GM19043 (cell line): ENCODE results near the gene GRM7.

Source experiments
- ATAC-seq: cut with Tn5 transposase; IDR thresholded peaks from one replicate; pipeline ENCODE4 v1.9.1; 2021; ENCODE audit warnings: low read depth; ENCODE audit not compliant: unreplicated experiment

GRM7 gene

DNA sequence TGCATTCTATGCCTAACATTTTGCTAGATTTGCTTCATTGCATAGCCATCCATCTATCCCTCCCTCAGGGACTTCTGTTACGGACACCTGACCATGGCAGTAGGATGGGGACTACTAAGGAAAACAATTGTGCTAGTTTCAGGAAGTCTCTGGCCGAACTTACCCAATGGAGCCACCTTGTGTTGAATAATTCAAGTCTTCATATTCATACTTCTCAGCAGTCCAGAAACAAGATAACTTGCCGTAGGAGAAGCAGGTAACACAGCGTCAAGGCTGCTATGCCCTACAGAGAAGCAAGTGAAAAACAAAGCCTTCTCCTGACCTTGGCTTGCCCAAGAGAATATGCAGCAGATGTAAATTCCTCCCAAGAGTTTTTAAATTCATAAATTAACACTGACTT is 685.3 kb downstream of the GRM7 start:
- no peak for ATAC-seq

DNA sequence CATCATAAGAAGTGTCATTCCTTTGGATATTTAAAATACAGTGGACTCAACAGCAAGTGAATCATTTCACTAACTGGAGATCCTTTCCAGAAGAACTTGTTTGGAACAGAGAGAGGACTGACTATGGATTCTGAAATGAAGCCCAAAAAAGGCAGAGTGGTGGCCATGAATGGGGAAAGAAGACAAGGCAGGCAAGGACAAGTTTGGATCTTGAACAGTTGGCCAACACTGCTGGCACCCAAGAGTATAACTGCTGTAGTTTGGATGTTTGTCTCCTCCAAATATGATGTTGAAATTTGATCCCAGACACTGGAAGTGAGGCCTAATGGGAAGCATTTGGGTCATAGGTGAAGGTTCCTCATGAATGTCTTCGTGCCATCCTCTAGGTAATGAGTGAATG is 686.9 kb downstream of the GRM7 start:
- ATAC-seq: no peak

DNA sequence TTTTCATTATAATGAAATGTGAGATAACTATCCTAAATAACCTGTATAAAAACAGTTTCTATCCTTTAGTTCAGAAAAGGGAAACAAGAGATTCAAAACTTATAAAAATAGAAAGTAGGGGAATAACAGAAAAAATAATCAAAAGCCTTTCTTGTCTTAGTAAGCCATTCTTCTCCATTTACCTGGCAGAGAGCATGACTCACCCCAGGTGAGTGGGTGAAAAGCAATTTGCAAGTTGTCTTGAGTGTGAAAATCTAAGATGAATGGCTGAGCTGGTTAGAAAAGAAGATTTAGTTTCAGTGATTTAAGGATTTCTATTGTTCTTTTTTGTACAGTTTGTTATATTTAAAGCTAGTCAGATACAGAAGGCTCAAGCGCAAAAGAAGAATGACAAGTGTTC is 702.0 kb downstream of the GRM7 start:
- no peak for ATAC-seq

DNA sequence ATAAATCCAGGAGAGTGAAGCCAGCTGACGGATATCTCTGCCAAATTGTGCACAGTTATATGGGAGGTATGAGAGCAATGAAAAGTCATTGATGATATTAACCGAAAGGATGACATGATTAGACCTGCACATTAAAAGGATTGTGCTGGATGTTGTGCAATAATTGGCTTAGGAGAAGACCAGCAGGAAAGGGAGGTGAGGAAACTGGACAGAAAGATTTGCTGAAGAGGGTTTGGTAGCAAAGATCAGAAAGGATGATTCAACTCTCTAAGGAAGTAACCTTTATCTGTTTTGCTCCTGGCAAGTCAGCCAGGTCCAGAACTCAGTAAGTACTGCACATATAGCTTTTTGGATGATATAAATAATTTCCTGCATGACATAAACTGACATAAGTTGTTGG is 704.7 kb downstream of the GRM7 start:
- no peak for ATAC-seq

DNA sequence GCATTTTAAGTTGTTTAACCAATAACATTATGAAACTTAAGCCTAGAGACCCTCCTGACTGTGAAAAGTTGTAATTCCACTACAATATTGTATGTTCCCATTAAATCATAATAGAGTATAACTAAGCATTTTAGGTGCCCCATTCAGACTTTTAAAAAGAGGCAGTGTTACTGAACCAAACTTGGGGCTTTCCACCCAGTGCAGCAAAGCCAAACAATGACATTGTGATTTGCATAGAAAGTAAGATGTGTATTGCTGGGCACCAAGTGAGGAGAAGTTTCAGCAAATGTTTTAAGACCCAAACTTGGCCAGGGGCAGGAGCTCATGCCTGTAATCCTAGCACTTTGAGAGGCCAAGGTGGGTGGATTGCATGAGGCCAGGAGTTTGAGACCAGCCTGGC is 706.2 kb downstream of the GRM7 start:
- no peak for ATAC-seq

DNA sequence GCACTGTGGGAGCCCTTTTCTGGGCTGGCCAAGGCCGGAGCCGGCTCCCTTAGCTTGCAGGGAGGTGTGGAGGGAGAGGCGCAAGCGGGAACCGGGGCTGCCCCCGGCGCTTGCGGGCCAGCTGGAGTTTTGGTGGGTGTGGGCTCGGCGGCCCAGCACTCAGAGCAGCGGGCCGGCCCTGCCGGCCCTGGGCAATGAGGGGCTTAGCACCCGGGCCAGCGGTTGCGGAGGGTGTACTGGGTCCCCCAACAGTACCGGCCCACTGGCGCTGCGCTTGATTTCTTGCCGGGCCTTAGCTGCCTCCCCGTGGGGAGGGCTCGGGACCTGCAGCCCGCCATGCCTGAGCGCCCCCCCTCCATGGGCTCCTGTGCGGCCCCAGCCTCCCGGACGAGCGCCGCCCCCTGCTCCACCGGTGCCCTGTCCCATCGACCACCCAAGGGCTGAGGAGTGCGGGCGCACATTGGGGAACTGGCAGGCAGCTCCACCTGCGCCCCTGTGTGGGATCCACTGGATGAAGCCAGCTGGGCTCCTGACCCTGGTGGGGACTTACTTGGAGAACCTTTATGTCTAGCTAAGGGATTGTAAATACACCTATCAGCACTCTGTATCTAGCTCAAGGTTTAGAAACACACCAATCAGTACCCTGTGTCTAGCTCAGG is 707.7 kb downstream of the GRM7 start:
- ATAC-seq: no peak

DNA sequence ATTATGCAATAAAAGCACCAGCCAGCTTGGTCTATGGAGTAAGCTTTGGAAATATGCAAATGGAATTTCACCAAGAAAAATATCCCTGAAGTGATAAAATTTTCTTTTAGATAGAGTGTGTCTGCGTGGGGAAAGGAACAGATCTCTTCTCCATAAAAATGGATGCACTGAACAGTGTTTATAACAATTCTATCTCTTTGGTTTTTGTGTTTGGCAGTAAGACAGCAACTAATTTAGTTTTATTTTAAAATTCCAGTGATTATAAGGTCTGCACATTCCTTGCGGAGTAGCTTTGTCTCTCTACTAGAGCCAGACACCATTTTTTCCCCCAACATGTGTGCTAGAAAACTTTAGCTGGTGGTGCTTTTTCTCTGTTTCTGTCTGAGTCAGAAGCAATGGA is 712.4 kb downstream of the GRM7 start:
- ATAC-seq: no peak

DNA sequence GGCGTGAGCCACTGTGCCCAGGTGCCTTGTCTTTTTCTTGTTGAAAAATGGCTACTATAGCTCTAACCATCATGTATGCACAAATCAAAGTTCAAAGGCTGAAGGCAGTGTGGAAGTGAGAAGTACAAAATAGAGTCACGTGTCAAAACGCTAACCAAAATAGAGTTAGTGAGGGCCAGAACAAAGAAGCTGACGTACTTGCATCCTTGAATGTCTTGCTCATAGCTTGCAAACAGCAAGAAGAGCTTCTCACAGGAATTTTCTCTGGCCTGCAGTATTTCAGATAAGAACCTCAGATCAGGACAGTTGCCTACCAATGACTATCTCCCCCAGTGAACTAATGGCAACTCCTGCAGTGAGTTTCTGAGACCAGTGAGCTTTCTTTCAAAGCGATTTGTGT is 713.5 kb downstream of the GRM7 start:
- ATAC-seq: no peak

DNA sequence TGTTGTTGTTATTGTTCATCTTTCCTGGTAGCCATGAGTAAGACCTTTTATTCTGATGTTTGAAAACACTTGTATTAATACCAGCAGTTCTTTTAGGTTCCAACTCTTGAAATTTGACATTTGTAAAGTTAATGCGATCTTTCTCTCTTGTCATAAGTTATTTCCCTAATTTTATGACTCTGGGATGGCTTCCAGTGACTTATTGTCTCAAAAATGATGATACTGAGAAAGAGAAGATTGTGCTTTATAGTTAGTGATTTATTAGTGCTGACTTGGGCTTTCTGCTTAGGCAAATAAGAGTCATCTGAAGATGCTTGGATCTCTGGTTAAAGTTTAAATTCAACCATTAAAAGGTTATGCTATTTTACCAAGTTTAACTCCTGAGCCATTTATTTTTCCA is 715.2 kb downstream of the GRM7 start:
- ATAC-seq: no peak

DNA sequence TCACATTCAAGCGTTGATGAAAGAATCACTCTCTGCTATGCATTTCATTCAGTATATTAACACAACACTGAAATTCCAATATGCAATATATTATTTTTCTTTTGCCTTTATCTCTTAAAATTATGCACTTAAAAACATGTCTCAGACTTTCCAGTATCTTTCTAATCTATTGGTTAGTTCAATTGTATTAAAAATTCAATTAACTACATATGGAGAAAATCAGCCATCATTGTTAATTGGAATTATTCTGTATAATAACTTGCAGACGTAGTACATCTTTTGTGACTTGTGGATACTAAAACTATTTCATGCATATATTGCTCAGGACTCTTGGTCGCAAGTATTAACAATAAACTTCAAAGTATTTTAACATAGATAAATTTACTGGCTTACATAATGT is 715.6 kb downstream of the GRM7 start:
- no peak for ATAC-seq

DNA sequence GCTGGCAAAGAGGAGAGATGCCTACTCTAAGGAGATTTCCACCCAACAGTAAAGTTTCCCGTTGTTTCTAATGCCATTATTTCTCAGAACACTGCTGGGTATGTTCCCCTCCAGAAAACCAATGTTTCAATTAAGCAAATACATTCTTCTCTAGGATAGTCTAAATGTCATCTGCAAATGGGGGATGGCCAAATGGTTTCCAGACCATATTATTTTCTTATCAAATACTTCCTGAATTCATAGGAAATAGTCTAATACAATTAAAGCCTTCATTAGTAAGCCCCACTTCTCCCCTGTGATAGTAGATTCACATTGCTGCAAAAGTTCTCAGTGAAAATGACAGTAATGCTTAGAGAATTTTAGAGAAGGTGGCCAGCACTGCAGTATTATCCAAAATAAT is 716.6 kb downstream of the GRM7 start:
- no peak for ATAC-seq

DNA sequence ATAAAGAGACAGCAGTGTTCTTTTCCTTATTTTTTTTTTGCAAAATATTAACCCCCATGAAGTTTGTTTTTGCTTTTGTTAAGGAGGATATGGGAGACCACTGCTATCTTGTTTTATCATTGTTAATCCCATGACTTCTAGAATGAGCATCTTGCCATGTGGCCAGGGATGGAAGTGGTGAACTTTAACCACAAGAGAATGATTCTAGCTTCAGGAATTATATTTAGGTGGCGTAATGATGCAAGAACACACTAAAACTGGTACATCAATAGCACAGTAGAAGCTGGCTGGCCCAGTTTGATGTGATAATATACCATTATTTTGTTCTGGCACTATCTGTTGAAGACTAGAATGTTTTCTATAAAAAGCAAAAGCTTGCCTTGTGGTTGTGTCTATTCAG is 720.9 kb downstream of the GRM7 start:
- ATAC-seq: no peak

DNA sequence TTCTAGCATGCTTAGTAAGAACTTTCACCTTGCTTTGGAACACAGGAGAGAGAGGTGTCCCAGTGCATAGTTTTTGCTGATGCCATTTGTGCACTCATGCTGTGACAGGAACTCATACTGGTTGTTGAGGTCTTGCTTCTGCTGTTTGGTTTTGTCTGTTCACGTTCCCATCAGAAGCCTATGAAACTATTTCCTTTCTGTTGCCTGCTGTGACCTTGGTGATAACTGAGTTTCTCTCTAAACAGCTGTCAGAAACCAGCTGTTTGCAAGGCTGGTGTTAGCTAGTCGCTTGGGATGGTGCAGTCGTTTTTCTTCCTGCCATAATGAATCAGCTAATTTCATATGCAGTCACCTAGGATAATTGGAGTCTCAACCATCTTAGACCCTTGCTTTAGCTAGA is 724.1 kb downstream of the GRM7 start:
- no peak for ATAC-seq

DNA sequence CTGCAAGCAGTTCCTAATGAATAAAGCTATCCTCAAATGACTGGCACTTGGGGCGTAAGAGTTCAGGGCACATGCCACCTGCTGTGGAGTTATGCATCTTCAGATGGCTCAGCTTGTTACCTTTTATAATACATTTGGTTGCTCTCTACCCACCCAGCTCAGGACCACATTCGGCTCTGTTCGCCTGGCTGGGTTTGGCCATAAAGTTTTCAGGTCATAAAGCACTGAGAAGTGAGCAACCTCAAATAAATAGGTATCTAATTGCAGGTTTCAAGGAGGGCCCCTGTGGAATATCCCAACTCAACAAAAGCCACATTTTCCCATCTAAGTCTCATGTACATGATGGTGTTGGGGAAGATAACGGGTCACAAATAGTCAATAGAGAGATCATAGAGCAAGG is 727.3 kb downstream of the GRM7 start:
- no peak for ATAC-seq

DNA sequence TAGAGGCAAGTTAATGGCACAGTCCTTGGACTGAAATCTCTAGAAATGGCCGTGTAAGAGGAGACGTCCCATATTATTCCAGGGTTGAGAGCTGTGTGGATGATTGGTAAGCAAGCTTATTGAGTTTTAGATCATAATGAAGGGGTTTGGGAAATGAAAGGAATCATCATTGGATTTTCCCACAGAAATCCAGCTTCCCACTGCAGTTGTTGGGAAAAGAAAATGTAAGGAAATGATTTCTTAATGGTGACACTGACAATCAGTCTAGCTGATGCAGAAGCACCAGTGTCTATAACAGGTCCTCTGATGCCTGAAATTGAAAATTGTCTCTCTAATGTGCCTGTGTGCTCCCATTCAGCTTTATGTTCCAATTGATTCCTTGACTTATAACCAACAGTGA is 728.6 kb downstream of the GRM7 start:
- no peak for ATAC-seq

DNA sequence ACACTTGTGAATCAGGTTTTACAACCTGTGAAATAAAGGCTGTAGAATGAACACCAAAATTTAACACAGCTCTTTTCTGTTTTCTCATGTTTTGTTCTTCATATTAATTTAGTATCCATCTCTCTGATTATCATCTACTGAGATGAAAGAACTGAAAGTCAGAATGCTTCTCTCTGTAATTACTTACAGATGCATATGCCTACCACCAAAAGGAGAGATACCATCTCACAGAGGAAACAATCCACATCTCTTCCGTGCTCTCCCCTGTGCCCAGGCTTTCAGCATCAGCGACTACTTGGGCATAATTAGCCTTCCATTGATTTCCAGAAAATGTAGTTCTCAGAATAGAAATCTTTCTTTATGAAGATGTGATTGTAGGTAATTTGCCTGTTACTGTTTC is 741.4 kb downstream of the GRM7 start:
- no peak for ATAC-seq

DNA sequence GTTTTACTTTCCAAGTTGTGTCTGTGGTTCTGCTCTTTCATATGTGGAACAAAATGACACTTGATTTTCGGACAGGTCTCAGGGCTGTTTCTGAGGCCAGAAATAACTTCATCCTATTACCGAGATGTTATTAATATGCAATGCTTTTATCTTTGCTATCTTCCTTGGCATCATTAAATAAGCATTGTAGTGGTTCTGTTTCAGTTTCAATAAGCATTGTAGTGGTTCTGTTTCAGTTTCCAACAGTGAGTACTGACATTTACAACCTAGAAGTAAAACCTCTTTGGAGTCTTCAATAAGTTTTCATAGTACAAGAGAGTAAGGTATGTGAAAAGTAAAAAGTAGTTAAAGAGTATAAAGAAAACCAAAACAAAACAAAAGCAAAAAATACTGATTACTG is 746.2 kb downstream of the GRM7 start:
- ATAC-seq: no peak

DNA sequence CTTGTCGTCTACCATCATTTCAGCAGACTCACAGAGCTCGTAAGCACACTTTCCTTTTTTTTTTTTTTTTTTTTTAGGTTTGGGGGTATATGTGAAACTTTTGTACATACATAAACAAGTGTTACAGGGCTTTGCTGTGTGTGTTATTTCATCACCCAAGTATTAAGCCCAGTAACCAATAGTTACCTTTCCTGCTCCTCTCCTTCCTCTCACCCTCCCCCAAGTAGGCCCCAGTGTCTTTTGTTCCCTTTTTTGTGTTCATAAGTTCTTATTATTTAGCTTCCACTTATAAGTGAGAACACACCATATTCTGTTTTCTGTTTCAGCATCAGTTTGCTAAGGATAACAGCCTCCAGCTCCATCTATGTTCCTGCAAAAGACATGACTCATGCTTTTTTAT is 746.8 kb downstream of the GRM7 start:
- ATAC-seq: no peak

DNA sequence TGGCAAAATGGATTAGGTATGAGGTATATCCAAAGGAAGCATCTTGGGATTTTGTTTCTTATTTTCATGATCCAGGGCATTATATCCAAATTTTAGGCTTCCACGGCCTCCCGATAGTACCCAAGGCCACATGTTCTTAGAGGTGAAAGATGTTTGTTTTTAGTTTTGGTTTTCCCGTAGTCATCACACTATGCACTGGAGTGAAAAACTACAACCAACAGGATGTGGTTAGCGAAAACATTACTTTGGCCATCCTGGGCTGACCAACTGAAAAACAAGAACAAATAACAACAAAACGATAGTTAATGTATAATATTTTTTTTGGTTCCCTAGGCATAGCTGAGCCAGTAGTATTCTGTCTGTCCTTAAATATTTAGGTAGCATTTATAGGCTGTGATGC is 749.7 kb downstream of the GRM7 start:
- ATAC-seq: no peak

DNA sequence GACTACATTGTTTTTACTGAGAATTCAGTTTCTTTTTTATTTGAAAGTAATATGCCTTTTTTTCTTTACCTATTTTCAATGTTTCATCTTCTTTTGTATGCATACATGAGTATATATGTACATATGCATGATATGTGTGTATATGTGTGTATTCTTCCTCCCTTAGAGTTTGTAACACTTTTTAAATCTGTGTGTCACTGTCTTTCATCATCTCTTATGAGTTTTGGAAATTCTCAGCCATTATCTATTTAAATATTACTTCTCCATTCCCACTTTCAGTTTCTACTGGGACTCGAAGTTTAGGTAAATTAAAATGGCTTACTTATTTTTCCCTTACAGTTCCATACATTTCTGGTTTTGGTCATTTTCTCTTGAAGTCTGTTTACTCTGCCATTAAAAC is 754.1 kb downstream of the GRM7 start:
- no peak for ATAC-seq

DNA sequence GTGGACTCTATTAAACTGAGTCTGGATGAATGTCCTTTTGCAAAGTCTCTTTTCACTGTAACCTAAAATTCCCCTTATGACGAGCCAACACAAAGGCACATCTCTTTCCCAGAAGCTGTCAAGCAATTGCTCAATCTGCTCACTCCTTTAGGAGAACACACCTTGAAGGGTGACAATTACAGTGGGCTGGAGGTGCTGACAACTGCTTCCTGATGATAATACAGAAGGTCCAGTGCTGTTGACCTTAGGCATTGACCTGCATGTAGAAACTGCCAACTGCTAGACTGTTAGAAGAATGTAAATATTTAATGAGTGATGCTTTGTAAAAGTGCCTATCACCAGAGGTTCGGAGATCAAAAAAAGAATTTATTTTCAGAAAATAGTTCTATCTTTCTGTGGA is 757.7 kb downstream of the GRM7 start:
- ATAC-seq: no peak

DNA sequence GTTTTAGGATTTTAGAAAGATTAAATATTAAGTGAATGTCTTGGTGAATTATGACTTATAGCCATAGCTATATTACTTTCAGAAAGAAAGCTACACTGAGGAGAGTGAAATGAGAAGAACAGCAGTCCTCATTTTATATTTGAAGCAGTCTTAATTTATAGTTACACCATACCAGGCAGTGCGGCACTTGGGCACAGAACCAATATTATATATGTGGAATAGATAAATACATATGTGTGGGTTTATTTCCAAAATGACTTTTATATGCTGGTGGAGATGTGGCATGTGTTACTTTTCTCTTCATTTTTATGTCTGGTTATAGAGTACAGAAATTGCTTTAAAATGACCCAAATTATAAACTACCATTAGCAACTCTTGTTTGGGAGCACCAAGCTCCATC is 759.5 kb downstream of the GRM7 start:
- ATAC-seq: no peak

DNA sequence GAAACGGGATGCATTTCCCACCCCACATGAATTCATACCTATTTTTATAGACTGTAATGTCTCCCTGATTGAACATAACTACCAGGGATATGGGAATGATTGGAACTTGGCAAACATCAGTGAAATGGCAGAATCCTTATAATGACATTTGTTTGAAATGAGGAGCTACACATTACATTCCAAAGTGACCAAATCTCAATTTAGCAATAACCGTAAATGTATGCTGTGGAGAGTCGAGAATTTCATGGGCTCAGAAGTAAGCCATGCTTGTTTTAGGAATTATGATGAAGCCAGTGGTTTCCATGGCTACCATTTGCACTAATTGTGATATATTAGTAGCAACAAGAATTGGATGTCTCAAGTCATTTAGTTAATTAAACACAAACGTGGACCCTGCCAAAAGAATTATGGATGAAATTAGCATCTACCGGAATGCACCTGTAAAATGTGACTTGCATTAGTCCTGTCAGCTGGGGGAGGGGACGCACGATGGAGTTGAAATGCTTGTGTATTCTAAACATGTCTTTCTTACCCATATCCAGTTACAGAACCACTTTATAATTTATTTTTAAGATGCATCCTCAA is 760.2 kb downstream of the GRM7 start:
- ATAC-seq: no peak
